GM12873 (cell line): Measurements from ENCODE around the gene AMIGO3.

Source experiments
- TF ChIP-seq, protein P1 (sequence below): IDR thresholded peaks from 2 replicates; pipeline ENCODE4 v1.5.1; 2012; ENCODE audit warnings: low read depth, mild to moderate bottlenecking, moderate library complexity, low read length, control low read depth; ENCODE audit not compliant: insufficient read depth; ENCODE audit errors: missing control alignments

AMIGO3 gene

GRCh38 chr3:49713336-49714105 is 6.0 kb downstream of the AMIGO3 start:
- TF ChIP-seq, protein P1, sequence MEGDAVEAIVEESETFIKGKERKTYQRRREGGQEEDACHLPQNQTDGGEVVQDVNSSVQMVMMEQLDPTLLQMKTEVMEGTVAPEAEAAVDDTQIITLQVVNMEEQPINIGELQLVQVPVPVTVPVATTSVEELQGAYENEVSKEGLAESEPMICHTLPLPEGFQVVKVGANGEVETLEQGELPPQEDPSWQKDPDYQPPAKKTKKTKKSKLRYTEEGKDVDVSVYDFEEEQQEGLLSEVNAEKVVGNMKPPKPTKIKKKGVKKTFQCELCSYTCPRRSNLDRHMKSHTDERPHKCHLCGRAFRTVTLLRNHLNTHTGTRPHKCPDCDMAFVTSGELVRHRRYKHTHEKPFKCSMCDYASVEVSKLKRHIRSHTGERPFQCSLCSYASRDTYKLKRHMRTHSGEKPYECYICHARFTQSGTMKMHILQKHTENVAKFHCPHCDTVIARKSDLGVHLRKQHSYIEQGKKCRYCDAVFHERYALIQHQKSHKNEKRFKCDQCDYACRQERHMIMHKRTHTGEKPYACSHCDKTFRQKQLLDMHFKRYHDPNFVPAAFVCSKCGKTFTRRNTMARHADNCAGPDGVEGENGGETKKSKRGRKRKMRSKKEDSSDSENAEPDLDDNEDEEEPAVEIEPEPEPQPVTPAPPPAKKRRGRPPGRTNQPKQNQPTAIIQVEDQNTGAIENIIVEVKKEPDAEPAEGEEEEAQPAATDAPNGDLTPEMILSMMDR, result no peak

- TF ChIP-seq, protein P1, result no peak
Observed at GRCh38 chr3:49712631-49713317, 6.7 kb downstream of the AMIGO3 start.

- TF ChIP-seq, protein P1, result no peak
Observed at GRCh38 chr3:49712166-49712565, 7.3 kb downstream of the AMIGO3 start.

DNA sequence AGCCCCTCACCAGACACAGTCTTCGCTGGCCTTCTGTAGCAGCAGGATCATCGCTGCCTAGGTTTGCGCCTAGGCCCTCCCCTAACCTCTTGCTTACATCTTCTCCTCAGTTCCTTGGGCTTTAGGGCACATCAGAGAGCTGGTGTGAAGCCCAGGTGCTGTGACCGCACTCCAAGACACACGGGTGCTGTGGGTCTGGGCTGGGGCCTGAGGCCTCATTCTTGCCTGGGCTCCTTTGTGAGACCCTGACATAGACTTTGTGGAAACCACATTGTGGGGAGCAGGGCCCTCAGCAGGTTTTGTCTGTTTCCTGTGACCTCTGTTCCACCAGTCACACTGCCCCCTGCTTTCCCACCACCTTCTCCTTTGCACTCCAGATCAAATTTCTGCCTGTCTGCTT is 8.0 kb downstream of the AMIGO3 start:
- TF ChIP-seq, protein P1, result no peak

- TF ChIP-seq, protein P1, result no peak
Observed at GRCh38 chr3:49709852-49710251, 9.6 kb downstream of the AMIGO3 start.

GRCh38 chr3:49707113-49707480 is 12.4 kb downstream of the AMIGO3 start:
- TF ChIP-seq, protein P1, result no peak

DNA sequence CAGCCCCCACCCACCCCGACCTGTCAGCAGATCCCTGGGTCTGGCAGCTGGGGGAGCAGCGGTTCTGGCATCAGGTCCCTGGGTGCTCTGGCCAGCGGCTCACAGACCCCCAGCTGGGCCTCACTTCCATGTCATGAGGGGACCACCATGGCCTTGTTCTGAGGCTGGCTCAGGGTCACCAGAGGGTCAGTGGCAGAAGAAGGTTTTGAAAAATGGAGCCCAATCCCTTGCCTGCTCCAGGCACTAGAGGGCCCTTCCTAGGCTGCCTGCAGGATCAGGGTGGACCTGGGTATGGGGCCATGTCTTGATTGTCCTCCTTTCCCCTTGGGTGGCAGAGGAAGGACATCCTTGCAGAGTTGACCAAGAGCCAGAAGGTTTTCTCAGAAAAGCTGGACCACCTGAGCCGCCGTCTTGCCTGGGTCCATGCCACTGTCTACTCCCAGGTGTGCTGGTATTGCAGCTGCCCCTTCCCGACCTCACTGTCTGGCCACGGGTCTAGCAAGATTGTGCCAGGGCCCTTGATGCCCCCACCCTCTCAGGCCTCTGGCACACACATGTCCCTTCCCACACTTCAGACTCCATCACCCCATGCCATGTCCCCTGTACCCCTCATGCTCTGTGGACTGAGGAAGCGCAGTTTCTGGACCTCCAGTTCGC is 12.9 kb downstream of the AMIGO3 start:
- TF ChIP-seq, protein P1, result no peak
